Adrenal gland (tissue), 5 donors: ENCODE measurements around the gene COL20A1.

Experiments used
- POLR2A ChIP-seq, 2 donors: fragments of 450-650 bp; IDR thresholded peaks; one replicate each; pipeline ENCODE4 v1.6.1; 2017; ENCODE audit warnings: antibody characterized with exemption in 2 of 2, mild to moderate bottlenecking in 2 of 2, moderate library complexity in 1 of 2
- TF ChIP-seq, protein P1 (sequence below), 6 experiments: fragments of 450-650 bp in 4 of 6; fragments of 200-600 bp in 2 of 6; sonication (generic) in 1 of 6; IDR thresholded peaks; 1 replicate in 5 of 6; 2 replicates in 1 of 6; pipeline versions ENCODE4 v1.5.1 to v1.8.0; 2016 to 2021; ENCODE audit warnings: antibody characterized with exemption in 6 of 6, mild to moderate bottlenecking in 2 of 6, moderate library complexity in 1 of 6
- donor health status: DM: no; HTN: no; CAD: no.

DNA sequence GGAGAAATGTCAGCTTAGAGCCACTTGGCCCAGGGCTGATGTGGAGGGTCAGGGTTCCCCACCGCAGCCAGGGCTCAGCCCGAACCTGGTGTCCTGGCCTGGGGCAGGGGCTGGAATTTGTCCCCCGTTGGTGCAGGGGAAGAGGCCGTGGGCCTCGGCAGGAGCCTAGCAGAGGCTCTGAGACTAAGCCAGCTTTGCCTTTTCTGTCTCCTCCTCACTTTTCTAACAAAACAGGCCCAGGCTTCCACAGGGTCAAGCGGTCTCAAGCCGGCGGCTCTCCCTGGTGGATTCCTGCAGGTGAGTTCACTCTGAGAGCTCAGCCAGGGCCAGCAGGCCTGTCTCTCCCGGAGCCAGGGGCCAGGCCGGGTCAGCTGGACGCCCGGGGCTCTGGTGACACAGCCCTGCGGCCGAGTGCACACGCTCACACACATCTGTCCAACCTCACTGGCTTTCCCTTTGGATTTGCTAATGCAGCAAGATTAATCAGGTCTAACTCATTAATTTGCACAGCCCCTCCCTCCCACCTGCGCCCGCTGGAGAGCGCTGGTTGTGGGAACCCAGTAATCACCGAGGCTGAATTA lies 71.1 kb downstream of the COL20A1 start:
- TF ChIP-seq, protein P1, sequence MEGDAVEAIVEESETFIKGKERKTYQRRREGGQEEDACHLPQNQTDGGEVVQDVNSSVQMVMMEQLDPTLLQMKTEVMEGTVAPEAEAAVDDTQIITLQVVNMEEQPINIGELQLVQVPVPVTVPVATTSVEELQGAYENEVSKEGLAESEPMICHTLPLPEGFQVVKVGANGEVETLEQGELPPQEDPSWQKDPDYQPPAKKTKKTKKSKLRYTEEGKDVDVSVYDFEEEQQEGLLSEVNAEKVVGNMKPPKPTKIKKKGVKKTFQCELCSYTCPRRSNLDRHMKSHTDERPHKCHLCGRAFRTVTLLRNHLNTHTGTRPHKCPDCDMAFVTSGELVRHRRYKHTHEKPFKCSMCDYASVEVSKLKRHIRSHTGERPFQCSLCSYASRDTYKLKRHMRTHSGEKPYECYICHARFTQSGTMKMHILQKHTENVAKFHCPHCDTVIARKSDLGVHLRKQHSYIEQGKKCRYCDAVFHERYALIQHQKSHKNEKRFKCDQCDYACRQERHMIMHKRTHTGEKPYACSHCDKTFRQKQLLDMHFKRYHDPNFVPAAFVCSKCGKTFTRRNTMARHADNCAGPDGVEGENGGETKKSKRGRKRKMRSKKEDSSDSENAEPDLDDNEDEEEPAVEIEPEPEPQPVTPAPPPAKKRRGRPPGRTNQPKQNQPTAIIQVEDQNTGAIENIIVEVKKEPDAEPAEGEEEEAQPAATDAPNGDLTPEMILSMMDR (IDR thresholded peaks at IDR 0.05): no peak
- no peak for TF ChIP-seq POLR2A (IDR thresholded peaks at IDR 0.05)
